Hepatocyte (in vitro differentiated cells): Measurements from ENCODE around the gene FAM110A. TPM values are rescaled to one million over a fixed set of nuclear protein-coding genes. Genes with fewer than 3 reads are reported as not detected.
A peak's percentile ranks its signal among the peaks of the same experiment; 100 is the strongest.

Experiments
- DNase-seq: peaks from one replicate; pipeline ENCODE4 v3.0.0-alpha.2; 2016; ENCODE audit warnings: low spot score
- H2AFZ ChIP-seq: fragments of 200-600 bp; sonication (generic); 2 replicates; pipeline ENCODE4 v1.6.0; 2016; ENCODE audit warnings: antibody characterized with exemption, mild to moderate bottlenecking
- H3K27ac ChIP-seq: fragments of 200-600 bp; sonication (generic); 2 replicates; pipeline ENCODE4 v1.5.1; 2016; ENCODE audit warnings: mild to moderate bottlenecking
- H3K27me3 ChIP-seq: fragments of 200-600 bp; sonication (generic); 2 replicates; pipeline ENCODE4 v1.6.1; 2016
- H3K36me3 ChIP-seq: fragments of 200-600 bp; sonication (generic); replicated peaks from 2 replicates; pipeline ENCODE4 v1.5.1; 2016; ENCODE audit warnings: low read depth; ENCODE audit not compliant: insufficient read depth
- H3K4me1 ChIP-seq: fragments of 200-600 bp; sonication (generic); 2 replicates; pipeline ENCODE4 v1.5.1; 2016; ENCODE audit warnings: mild to moderate bottlenecking, moderate library complexity; ENCODE audit not compliant: insufficient read depth
- H3K4me2 ChIP-seq: fragments of 200-600 bp; sonication (generic); 2 replicates; pipeline ENCODE4 v1.6.0; 2016
- H3K4me3 ChIP-seq: fragments of 200-600 bp; sonication (generic); 2 replicates; pipeline ENCODE4 v1.5.1; 2016; ENCODE audit warnings: mild to moderate bottlenecking
- H3K79me2 ChIP-seq: fragments of 200-600 bp; sonication (generic); 2 replicates; pipeline ENCODE4 v1.6.0; 2017; ENCODE audit warnings: mild to moderate bottlenecking
- H3K9me2 ChIP-seq: fragments of 200-600 bp; sonication (generic); replicated peaks from 2 replicates; pipeline ENCODE4 v1.6.0; 2017; ENCODE audit warnings: mild to moderate bottlenecking; ENCODE audit not compliant: insufficient read depth
- H3K9me3 ChIP-seq: fragments of 200-600 bp; sonication (generic); 2 replicates; pipeline ENCODE4 v1.5.1; 2016; ENCODE audit warnings: low read depth, mild to moderate bottlenecking
- H4K20me1 ChIP-seq: fragments of 200-600 bp; sonication (generic); 2 replicates; pipeline ENCODE4 v1.6.0; 2016; ENCODE audit warnings: mild to moderate bottlenecking; ENCODE audit not compliant: insufficient read depth, poor library complexity, severe bottlenecking
- CTCF ChIP-seq: fragments of 200-600 bp; sonication (generic); IDR thresholded peaks from 2 replicates; pipeline ENCODE4 v1.5.1; 2016; ENCODE audit warnings: antibody characterized with exemption, mild to moderate bottlenecking; ENCODE audit not compliant: poor library complexity
- EZH2 ChIP-seq: fragments of 200-600 bp; sonication (generic); IDR thresholded peaks from 2 replicates; pipeline ENCODE4 v1.6.1; 2016; ENCODE audit warnings: antibody characterized with exemption, mild to moderate bottlenecking, borderline replicate concordance
- EZH2phosphoT487 ChIP-seq: fragments of 200-600 bp; sonication (generic); IDR thresholded peaks from one replicate; pipeline ENCODE4 v1.6.1; 2018; ENCODE audit warnings: antibody characterized with exemption, mild to moderate bottlenecking, low read depth, moderate library complexity; ENCODE audit not compliant: unreplicated experiment, severe bottlenecking
- WGBS: methylation state at CpG from one replicate; pipeline ENCODE4 v1.1.6; 2016; ENCODE audit warnings: low lambda C conversion rate; ENCODE audit errors: missing lambda C conversion rate; 5-methylcytosine and 5-hydroxymethylcytosine counted together
- polyA plus RNA-seq: library from polyadenylated mRNA; unstranded; fragments of >200 nt; fragmentation: Nextera tagmentation; extraction: Ambion mirVana; gene quantifications from 2 replicates; pipeline ENCODE4 v1.2.1, GENCODE V29; 2016
- total RNA-seq: library from RNA; depleted of rRNA; stranded (reverse); fragments of >200 nt; gene quantifications from 2 replicates; pipeline ENCODE4 v1.2.3, GENCODE V29; 2014

FAM110A gene
- total and polyA plus RNA-seq, 2 experiments from 2014 or later: 4.6 to 6.1 TPM

- Histone ChIP-seq H3K79me2 (no peaks in the 10 kb centered on the region), H3K27me3 (peaks cover 7% of the 10 kb centered on the region), H3K4me1 (no peaks in the 10 kb centered on the region), H3K4me3 (no peak overlapping the region), H3K36me3 (no peaks in the 10 kb centered on the region), H3K9me2 (no peaks in the 10 kb centered on the region), H2AFZ (no peak overlapping the region), H3K9me3 (no peaks in the 10 kb centered on the region), H4K20me1 (no peaks in the 10 kb centered on the region), H3K27ac (no peak overlapping the region), H3K4me2 (no peak overlapping the region)
- TF ChIP-seq EZH2phosphoT487 (no peak), EZH2 (no peak), CTCF (no peak)
- no peak for DNase-seq
These were observed 48.2 kb downstream of the FAM110A start for GRCh38 chr20:881783-882144.

GRCh38 chr20:884983-885952 lies 51.8 kb downstream of the FAM110A start:
- Histone ChIP-seq H3K9me2 (no peaks in the 10 kb centered on the region), H4K20me1 (no peaks in the 10 kb centered on the region), H3K79me2 (no peaks in the 10 kb centered on the region), H3K4me3 (no peak overlapping the region), H3K4me2 (no peak overlapping the region), H2AFZ (no peak overlapping the region), H3K27ac (no peak overlapping the region), H3K36me3 (no peaks in the 10 kb centered on the region), H3K27me3 (peaks cover 13% of the 10 kb centered on the region), H3K4me1 (no peaks in the 10 kb centered on the region), H3K9me3 (no peaks in the 10 kb centered on the region)
- WGBS: 17% methylated on average over 41 of the region's 41 CpGs
- peak; percentile 72 for DNase-seq
- peak; percentile 21 for TF ChIP-seq CTCF
- no peak for TF ChIP-seq EZH2

GRCh38 chr20:887137-887536 lies 53.6 kb downstream of the FAM110A start:
- H3K27ac ChIP-seq: no peak overlapping the region
- no peaks in the 10 kb centered on the region for H3K79me2 ChIP-seq
- no peak for DNase-seq
- H3K4me2 ChIP-seq: no peak overlapping the region
- no peaks in the 10 kb centered on the region for H3K36me3 ChIP-seq
- 89% methylated on average over 2 of the region's 2 CpGs for WGBS
- H3K9me2 ChIP-seq: no peaks in the 10 kb centered on the region
- no peak overlapping the region for H3K4me3 ChIP-seq
- TF ChIP-seq EZH2phosphoT487: no peak
- H3K27me3 ChIP-seq: peaks cover 13% of the 10 kb centered on the region
- H2AFZ ChIP-seq: no peak overlapping the region
- no peaks in the 10 kb centered on the region for H3K4me1 ChIP-seq
- no peaks in the 10 kb centered on the region for H4K20me1 ChIP-seq
- H3K9me3 ChIP-seq: no peaks in the 10 kb centered on the region

GRCh38 chr20:888057-888456 lies 54.5 kb downstream of the FAM110A start:
- WGBS: 93% methylated on average over 2 of the region's 2 CpGs

More at GRCh38 chr20:888057-888456, 54.5 kb downstream of the FAM110A start:
- no peaks in the 10 kb centered on the region for H4K20me1 ChIP-seq
- TF ChIP-seq EZH2 (no peak), EZH2phosphoT487 (no peak), CTCF (no peak)
- H3K4me1 ChIP-seq: no peaks in the 10 kb centered on the region
- H3K4me3 ChIP-seq: no peak overlapping the region
- H3K36me3 ChIP-seq: no peaks in the 10 kb centered on the region
- no peaks in the 10 kb centered on the region for H3K9me3 ChIP-seq
- peaks cover 13% of the 10 kb centered on the region for H3K27me3 ChIP-seq
- H3K9me2 ChIP-seq: no peaks in the 10 kb centered on the region
- DNase-seq: no peak
- no peaks in the 10 kb centered on the region for H3K79me2 ChIP-seq
- no peak overlapping the region for H3K27ac ChIP-seq
- no peak overlapping the region for H2AFZ ChIP-seq
- H3K4me2 ChIP-seq: no peak overlapping the region
